GM21447 (cell line): ENCODE measurements around the gene DRC7.
"Not testable (repeated sequence)": the region's sequence is repeated elsewhere in the genome, so short reads cannot be mapped to it uniquely, and the experiment has no call there.

ENCODE experiments used
- ATAC-seq: cut with Tn5 transposase; IDR thresholded peaks from one replicate; pipeline ENCODE4 v1.9.1; 2021; ENCODE audit not compliant: unreplicated experiment

Gene DRC7

GRCh38 chr16:57658878-57659674, 35.5 kb upstream of the DRC7 start:
- no peak for ATAC-seq

- no peak for ATAC-seq
Measured at GRCh38 chr16:57660715-57661463, 33.7 kb upstream of the DRC7 start.

GRCh38 chr16:57661510-57661909, 33.1 kb upstream of the DRC7 start:
- ATAC-seq = no peak

- ATAC-seq = no peak
Measured at GRCh38 chr16:57661936-57662906, 32.4 kb upstream of the DRC7 start.

GRCh38 chr16:57663436-57663835, 31.2 kb upstream of the DRC7 start:
- no peak for ATAC-seq

GRCh38 chr16:57663917-57664661, 30.5 kb upstream of the DRC7 start:
- no peak for ATAC-seq

- no peak for ATAC-seq
Measured at GRCh38 chr16:57664662-57665025, 30.0 kb upstream of the DRC7 start.

- no peak for ATAC-seq
Measured at GRCh38 chr16:57665541-57665940, 29.1 kb upstream of the DRC7 start.

- no peak for ATAC-seq
Measured at GRCh38 chr16:57666353-57667047, 28.1 kb upstream of the DRC7 start.

- ATAC-seq = no peak
Measured at GRCh38 chr16:57667048-57667525, 27.5 kb upstream of the DRC7 start.

- ATAC-seq = no peak
Measured at GRCh38 chr16:57667526-57668262, 26.9 kb upstream of the DRC7 start.

- no peak for ATAC-seq
Measured at GRCh38 chr16:57668263-57668571, 26.4 kb upstream of the DRC7 start, which contains the start of gene ADGRG3. TSS of gene ADGRG3 (plus strand) at chr16:57668306. CDS start at chr16:57668348, 42 bp downstream.

GRCh38 chr16:57668630-57669475, 25.8 kb upstream of the DRC7 start:
- ATAC-seq = no peak

GRCh38 chr16:57669476-57670162, 25.0 kb upstream of the DRC7 start:
- ATAC-seq = no peak

- no peak for ATAC-seq
Measured at GRCh38 chr16:57670196-57670595, 24.4 kb upstream of the DRC7 start.

GRCh38 chr16:57671451-57671850, 23.2 kb upstream of the DRC7 start:
- not testable (repeated sequence) for ATAC-seq

GRCh38 chr16:57672416-57672815, 22.2 kb upstream of the DRC7 start:
- ATAC-seq = no peak

GRCh38 chr16:57672824-57673223, 21.8 kb upstream of the DRC7 start:
- ATAC-seq = no peak
